ENCODE measurements around the gene SLC66A3. TPM values are rescaled to one million over a fixed set of nuclear protein-coding genes. Genes with fewer than 3 reads are reported as not detected.
A peak's percentile ranks its signal among the peaks of the same experiment; 100 is the strongest.

The SLC66A3 gene
- total and polyA plus RNA-seq, 10 donors = 16.8 to 82.1 (median 37.3) TPM

- Histone ChIP-seq H3K36me3 (no peaks in the 10 kb centered on the region), H3K27me3 (replicated peaks in 1 of 7) (peaks cover 0 to 11% (median 0%) of the 10 kb centered on the region in 7 donors), H3K4me1 (peaks cover 0 to 19% (median 8%) of the 10 kb centered on the region in 6 donors), H3K27ac (no peak overlapping the region), H3K4me3 (no peak overlapping the region), H3K9me3 (no peaks in the 10 kb centered on the region)
- TF ChIP-seq CTCF (IDR thresholded peaks at IDR 0.05 in 8 of 11, conservative IDR thresholded peaks at IDR 0.05 in 3 of 11) (no peak), POLR2AphosphoS5 (IDR thresholded peaks at IDR 0.05) (no peak), POLR2A (IDR thresholded peaks at IDR 0.05) (no peak)
- WGBS, 5 donors = 77 to 95% (median 83%) methylated on average over 7 to 12 of the region's 12 CpGs
- DNase-seq = peak; percentile 65
- intact Hi-C loops (cut with DNase I; ENCODE audit: low total_unique reads) = no loop called here
Observed at GRCh38 chr2:11123001-11123809, 32.1 kb upstream of the SLC66A3 start.

DNA sequence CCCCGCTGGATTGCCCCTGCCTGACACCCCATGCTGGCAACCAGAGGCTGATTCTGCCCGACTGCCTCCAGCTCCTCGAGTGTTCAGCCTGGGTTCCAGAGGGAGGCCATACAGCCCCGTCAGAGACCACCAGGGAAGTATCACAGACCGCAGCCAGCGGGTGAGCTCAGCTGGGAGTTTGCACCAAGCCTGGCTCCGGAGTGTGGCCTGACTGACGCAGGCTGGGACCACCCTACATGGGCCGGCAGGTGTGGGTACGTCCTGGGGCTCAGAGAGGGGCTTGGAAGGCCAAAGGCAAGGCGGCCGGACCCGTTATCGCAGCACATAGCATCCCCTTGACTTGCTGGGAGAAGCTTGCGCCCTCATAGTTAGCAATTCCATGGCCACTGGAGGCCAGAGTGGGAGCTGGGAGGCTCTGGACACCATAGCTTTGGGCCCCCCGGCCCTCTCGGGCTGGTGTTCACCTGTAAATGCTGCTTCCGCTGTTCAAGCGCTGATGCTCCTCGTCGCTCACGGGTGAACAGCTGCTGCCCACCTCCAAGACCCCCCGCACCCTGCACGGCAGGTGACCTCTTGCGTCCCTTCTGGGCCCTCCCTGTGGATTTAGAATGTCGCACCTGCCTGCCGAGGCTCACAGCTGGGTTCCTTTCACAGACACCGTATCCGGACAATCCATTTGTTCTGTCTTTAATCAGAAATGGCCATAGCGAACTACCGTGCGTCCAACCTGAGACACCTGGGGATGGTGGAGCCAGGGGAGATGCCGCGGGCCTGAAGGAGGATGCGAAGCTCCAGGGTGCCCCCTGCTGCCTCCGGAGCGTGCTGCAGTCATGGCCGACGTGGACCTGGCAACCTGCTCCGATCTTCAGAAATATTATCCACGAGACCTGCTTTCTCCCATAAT is 31.2 kb upstream of the SLC66A3 start:
- H3K9me3 ChIP-seq = no peaks in the 10 kb centered on the region
- H3K27ac ChIP-seq = no peak overlapping the region
- peak; percentile 86 for DNase-seq
- peaks cover 0 to 28% (median 12%) of the 10 kb centered on the region in 6 donors for H3K4me1 ChIP-seq
- H3K36me3 ChIP-seq = no peaks in the 10 kb centered on the region
- WGBS, 5 donors = 47 to 61% (median 59%) methylated on average over 24 to 41 of the region's 41 CpGs
- TF ChIP-seq POLR2A (IDR thresholded peaks at IDR 0.05) (no peak), POLR2AphosphoS5 (IDR thresholded peaks at IDR 0.05) (no peak), CTCF (IDR thresholded peaks at IDR 0.05 in 8 of 11, conservative IDR thresholded peaks at IDR 0.05 in 3 of 11) (peak; percentile 43 to 82 (median 72))
- H3K27me3 ChIP-seq (replicated peaks in 1 of 7) = peaks cover 0 to 11% (median 0%) of the 10 kb centered on the region in 7 donors
- no peak overlapping the region for H3K4me3 ChIP-seq
- intact Hi-C loops (cut with DNase I; ENCODE audit: low total_unique reads) = loop anchor here (2.0 kb wide), 1 partner anchor 289 kb away; no protein-coding TSS in a partner anchor

DNA sequence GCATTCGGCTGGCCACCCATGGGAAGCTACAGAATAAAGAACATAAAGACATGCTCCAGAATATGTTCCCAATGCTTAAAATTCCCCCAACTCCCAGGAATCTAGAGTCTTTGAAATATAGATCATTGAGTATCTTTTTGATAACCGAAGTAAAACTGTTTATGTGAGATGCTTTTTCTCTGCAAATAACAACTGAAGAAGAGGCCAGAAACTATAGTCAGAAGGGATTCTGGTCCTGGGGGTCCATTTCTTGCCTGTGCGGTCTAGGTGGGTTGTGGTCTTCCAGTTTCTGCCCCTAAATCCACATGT is 30.6 kb upstream of the SLC66A3 start:
- no peak overlapping the region for H3K27ac ChIP-seq
- peak; percentile 13 for DNase-seq
- no peaks in the 10 kb centered on the region for H3K36me3 ChIP-seq
- no peak overlapping the region for H3K4me3 ChIP-seq
- H3K4me1 ChIP-seq = peaks cover 4 to 34% (median 18%) of the 10 kb centered on the region in 6 donors
- H3K9me3 ChIP-seq = no peaks in the 10 kb centered on the region
- WGBS, 5 donors = 64 to 68% (median 65%) methylated on average over 3 of the region's 3 CpGs
- TF ChIP-seq POLR2A (IDR thresholded peaks at IDR 0.05) = no peak
- TF ChIP-seq CTCF (IDR thresholded peaks at IDR 0.05 in 8 of 11, conservative IDR thresholded peaks at IDR 0.05 in 3 of 11) = peak in 2 of 11 experiments; percentile 23 to 29
- TF ChIP-seq POLR2AphosphoS5 (IDR thresholded peaks at IDR 0.05) = no peak
- H3K27me3 ChIP-seq (replicated peaks in 1 of 7) = peaks cover 0 to 12% (median 0%) of the 10 kb centered on the region in 7 donors
- intact Hi-C loops (cut with DNase I; ENCODE audit: low total_unique reads) = loop anchor here (2.0 kb wide), 1 partner anchor 290 kb away; no protein-coding TSS in a partner anchor

All from spleen (tissue), 11 donors.